ENCODE results near the gene BMF.
A peak's percentile ranks its signal among the peaks of the same experiment; 100 is the strongest.

Gene BMF

DNA sequence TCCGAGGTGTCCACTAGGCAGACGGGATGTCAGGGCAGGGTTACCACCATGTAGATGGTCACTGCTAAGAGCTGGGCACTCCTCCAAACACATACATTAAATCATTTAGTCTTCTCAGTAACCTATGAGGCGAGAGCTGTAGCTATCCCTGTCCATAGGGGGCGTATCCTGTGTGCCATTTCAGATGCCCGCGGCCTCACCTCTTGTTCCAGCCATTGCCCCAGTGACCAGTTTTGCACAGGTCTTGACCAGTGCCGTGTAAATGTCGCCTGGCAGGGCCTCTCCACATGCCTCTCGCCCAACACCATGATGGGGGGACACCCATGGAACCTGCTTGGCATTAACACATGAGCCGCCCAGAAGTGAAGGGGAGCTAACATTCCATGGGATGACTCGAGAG is 48.9 kb downstream of the BMF start:
- no peak for DNase-seq (ENCODE audit: low read depth in 1 of 2, low spot score in 1 of 2)
- no peak for TF ChIP-seq JUND (IDR thresholded peaks at IDR 0.05; ENCODE audit: low read depth)
- in situ Hi-C loops (cut with HindIII; ENCODE audit: low pct_unique_long_range_greater_than_20kb, low sequenced_read_pairs) = no loop called here

GRCh38 chr15:40058476-40059140 is 50.1 kb downstream of the BMF start:
- in situ Hi-C loops (cut with HindIII; ENCODE audit: low pct_unique_long_range_greater_than_20kb, low sequenced_read_pairs) = no loop called here
- no peak for TF ChIP-seq JUND (IDR thresholded peaks at IDR 0.05; ENCODE audit: low read depth)
- no peak for DNase-seq (ENCODE audit: low read depth in 1 of 2, low spot score in 1 of 2)

- in situ Hi-C loops (cut with HindIII; ENCODE audit: low pct_unique_long_range_greater_than_20kb, low sequenced_read_pairs) = no loop called here
- no peak for TF ChIP-seq JUND (IDR thresholded peaks at IDR 0.05; ENCODE audit: low read depth)
- DNase-seq (ENCODE audit: low read depth in 1 of 2, low spot score in 1 of 2) = peak in 1 of 2 experiments; percentile 67
Observed at GRCh38 chr15:40055576-40056293, 52.9 kb downstream of the BMF start.

GRCh38 chr15:40054855-40055575 is 53.7 kb downstream of the BMF start:
- in situ Hi-C loops (cut with HindIII; ENCODE audit: low pct_unique_long_range_greater_than_20kb, low sequenced_read_pairs) = no loop called here
- peak in 1 of 2 experiments; percentile 81 for DNase-seq (ENCODE audit: low read depth in 1 of 2, low spot score in 1 of 2)
- TF ChIP-seq JUND (IDR thresholded peaks at IDR 0.05; ENCODE audit: low read depth) = no peak

DNA sequence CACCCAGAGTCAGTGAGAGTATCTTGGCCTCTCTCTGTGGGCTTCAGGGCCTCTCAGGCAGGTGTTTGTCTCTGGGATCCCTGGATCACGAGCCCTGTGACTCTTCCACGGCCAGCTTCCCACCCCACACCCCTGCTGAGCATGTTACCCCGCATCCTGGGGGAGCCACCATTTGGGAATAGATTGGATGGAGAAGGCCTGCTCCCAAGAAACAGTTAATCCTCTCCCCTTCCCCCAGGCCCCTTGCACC is 54.1 kb downstream of the BMF start:
- DNase-seq (ENCODE audit: low read depth in 1 of 2, low spot score in 1 of 2) = no peak
- in situ Hi-C loops (cut with HindIII; ENCODE audit: low pct_unique_long_range_greater_than_20kb, low sequenced_read_pairs) = no loop called here

DNA sequence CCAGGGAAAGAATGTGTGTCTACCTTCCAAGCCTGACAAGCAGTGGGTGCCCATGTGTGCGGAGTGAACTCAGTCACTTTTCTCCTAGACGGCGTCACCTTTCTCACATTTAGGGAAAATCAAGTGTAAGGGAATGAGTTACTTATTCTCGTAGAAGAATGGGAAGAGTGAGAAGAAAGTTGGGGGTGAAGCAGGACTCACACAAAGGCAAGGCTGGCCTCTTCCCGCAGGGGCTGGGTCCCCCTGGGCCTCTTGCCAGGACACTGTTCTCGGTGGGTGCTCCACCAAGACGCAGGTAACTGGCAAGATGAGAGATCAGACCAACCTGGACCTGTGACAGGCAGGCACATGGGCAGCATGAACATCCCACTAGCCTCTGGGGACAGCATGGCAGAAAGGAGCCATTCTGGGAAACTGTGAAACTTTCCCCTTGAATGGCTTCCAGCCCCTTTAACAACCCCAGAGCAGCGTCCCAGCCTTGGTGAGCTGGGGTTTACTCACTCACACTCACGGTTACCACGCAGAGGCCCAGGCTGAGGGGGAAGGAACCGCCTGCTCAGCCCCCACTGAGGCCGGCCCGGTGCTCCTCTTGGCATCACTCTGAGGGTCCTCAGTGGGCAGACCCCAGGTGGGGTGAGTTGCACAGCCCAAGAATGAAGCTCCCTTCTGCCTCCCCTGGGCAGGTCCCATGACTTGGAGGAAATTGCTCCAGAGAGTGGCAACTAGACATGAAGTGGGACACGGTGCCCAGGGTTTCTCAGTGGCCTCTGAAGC is 54.7 kb downstream of the BMF start:
- no peak for DNase-seq (ENCODE audit: low read depth in 1 of 2, low spot score in 1 of 2)
- no peak for TF ChIP-seq JUND (IDR thresholded peaks at IDR 0.05; ENCODE audit: low read depth)
- in situ Hi-C loops (cut with HindIII; ENCODE audit: low pct_unique_long_range_greater_than_20kb, low sequenced_read_pairs) = no loop called here

More for the DNA sequence above, 54.1 kb downstream of the BMF start:
- no peak for TF ChIP-seq JUND (IDR thresholded peaks at IDR 0.05; ENCODE audit: low read depth)

DNA sequence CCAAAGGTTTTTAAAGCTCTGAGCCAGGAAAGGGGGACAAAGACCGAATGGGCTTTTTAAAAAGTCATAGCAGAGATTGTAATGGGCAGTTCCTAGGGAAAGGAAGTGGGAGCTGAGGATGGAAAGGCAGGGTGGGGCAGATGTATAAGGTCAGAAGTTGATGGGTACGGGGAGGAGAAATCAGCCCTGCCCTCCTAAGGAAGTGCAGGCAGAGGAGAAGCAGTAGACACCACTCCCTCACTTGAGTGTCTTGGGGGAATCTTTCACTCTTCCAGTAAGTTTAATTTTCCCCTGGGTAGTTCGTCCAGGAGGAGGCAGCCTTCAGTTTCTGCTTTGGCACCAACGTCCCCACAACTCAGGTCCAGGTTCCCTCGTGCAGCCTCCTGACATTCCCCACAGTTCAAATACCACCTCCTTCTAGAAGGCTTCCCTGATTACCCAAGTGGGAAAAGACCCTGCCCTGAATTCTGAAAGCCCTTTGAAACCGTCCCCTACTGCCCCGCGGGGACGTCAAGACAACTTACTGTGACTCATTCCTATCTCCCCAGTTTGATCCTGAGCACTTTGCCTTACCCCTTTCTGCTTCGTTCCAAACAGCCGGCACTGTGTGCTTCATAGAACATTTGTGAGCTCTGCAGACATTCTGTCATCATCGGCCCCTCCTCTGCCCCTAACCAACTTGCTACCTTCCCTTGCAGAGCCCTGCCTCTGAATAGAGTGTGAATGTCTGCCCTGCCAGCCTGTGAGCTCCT is 55.4 kb downstream of the BMF start:
- no peak for TF ChIP-seq JUND (IDR thresholded peaks at IDR 0.05; ENCODE audit: low read depth)
- no peak for DNase-seq (ENCODE audit: low read depth in 1 of 2, low spot score in 1 of 2)

GRCh38 chr15:40052604-40053003 is 56.1 kb downstream of the BMF start:
- TF ChIP-seq JUND (IDR thresholded peaks at IDR 0.05; ENCODE audit: low read depth) = no peak
- DNase-seq (ENCODE audit: low read depth in 1 of 2, low spot score in 1 of 2) = no peak
- in situ Hi-C loops (cut with HindIII; ENCODE audit: low pct_unique_long_range_greater_than_20kb, low sequenced_read_pairs) = no loop called here

More for the DNA sequence above, 55.4 kb downstream of the BMF start:
- in situ Hi-C loops (cut with HindIII; ENCODE audit: low pct_unique_long_range_greater_than_20kb, low sequenced_read_pairs) = no loop called here

GRCh38 chr15:40051616-40052415 is 56.9 kb downstream of the BMF start:
- in situ Hi-C loops (cut with HindIII; ENCODE audit: low pct_unique_long_range_greater_than_20kb, low sequenced_read_pairs) = no loop called here
- DNase-seq (ENCODE audit: low read depth in 1 of 2, low spot score in 1 of 2) = no peak
- no peak for TF ChIP-seq JUND (IDR thresholded peaks at IDR 0.05; ENCODE audit: low read depth)

GRCh38 chr15:40050788-40051470 is 57.8 kb downstream of the BMF start:
- peak in 1 of 2 experiments; percentile 36 for DNase-seq (ENCODE audit: low read depth in 1 of 2, low spot score in 1 of 2)
- TF ChIP-seq JUND (IDR thresholded peaks at IDR 0.05; ENCODE audit: low read depth) = no peak
- in situ Hi-C loops (cut with HindIII; ENCODE audit: low pct_unique_long_range_greater_than_20kb, low sequenced_read_pairs) = no loop called here

- TF ChIP-seq JUND (IDR thresholded peaks at IDR 0.05; ENCODE audit: low read depth) = no peak
- no peak for DNase-seq (ENCODE audit: low read depth in 1 of 2, low spot score in 1 of 2)
- in situ Hi-C loops (cut with HindIII; ENCODE audit: low pct_unique_long_range_greater_than_20kb, low sequenced_read_pairs) = no loop called here
Observed at GRCh38 chr15:40048926-40049475, 59.7 kb downstream of the BMF start.
